K562 (cell line): ENCODE results near the gene ATXN1. TPM values are rescaled to one million over a fixed set of nuclear protein-coding genes. Genes with fewer than 3 reads are reported as not detected.

Experiments
- ATAC-seq: fragments of 200-7000 bp; cut with Tn5 transposase; 3 replicates; pipeline ENCODE4 v1.9.1; 2020; ENCODE audit warnings: moderate library complexity
- BruUV-seq: library from RNA; stranded (reverse); fragments of 400-500 nt; replicated peaks from 2 replicates; lab custom pipeline; 2021; lab: Mats Ljungman, UMichigan
- CTCF ChIA-PET: fragments of 300-600 bp; formaldehyde crosslinking; extraction: SDS; loops from one replicate; lab custom pipeline; 2021; ENCODE audit warnings: low intra/inter-chr PET ratio; lab: Yijun Ruan, JAX
- POLR2A ChIA-PET: fragments of 300-600, 350-650 bp; sonication (Branson Sonifier 250); formaldehyde crosslinking; extraction: SDS; loops from one replicate; lab custom pipeline; 2021; ENCODE audit warnings: antibody characterized with exemption, inconsistent platforms; lab: Yijun Ruan, JAX
- DNase-seq, 4 experiments: peaks; one replicate each; pipeline versions ENCODE4 v3.0.0 to v3.0.0-alpha.2; 2011 to 2018; ENCODE audit warnings: low spot score in 3 of 4, mixed read lengths in 3 of 4; ENCODE audit errors: extremely low read depth in 1 of 4
- FAIRE-seq: peaks from 2 replicates; lab custom pipeline; 2011; peaks lifted over from hg19 to GRCh38; lab: Jason Lieb, UNC
- H2AFZ ChIP-seq: 2 replicates; pipeline ENCODE4 v1.6.0; 2011; ENCODE audit warnings: low read depth, low read length, control low read depth, inconsistent platforms
- H3K27ac ChIP-seq: fragments of 200-600 bp; 3 replicates; pipeline ENCODE4 v1.8.0; 2011; ENCODE audit warnings: low read depth, mild to moderate bottlenecking, control low read depth, inconsistent platforms, low read length, moderate library complexity, mixed read lengths; ENCODE audit errors: extremely low read depth
- H3K27me3 ChIP-seq, 2 experiments: fragments of 300-600 bp in 1 of 2; 2 replicates in 1 of 2; 3 replicates in 1 of 2; pipeline versions ENCODE4 v1.6.0 to v1.8.0; 2011; ENCODE audit warnings: inconsistent platforms in 2 of 2, low read length in 2 of 2, mild to moderate bottlenecking in 1 of 2, mixed read lengths in 1 of 2, moderate library complexity in 1 of 2; ENCODE audit not compliant: control insufficient read depth in 2 of 2, insufficient read depth in 2 of 2
- H3K36me3 ChIP-seq: fragments of 300-600 bp; 3 replicates; pipeline ENCODE4 v1.8.0; 2011; ENCODE audit warnings: mild to moderate bottlenecking, low read length, inconsistent platforms; ENCODE audit not compliant: control insufficient read depth, insufficient read depth
- H3K4me1 ChIP-seq, 2 experiments: fragments of 200-600 bp in 1 of 2; replicated peaks in 1 of 2; 2 replicates in 1 of 2; 3 replicates in 1 of 2; pipeline versions ENCODE4 v1.5.1 to v1.8.0; 2011; ENCODE audit warnings: inconsistent platforms in 2 of 2, low read length in 2 of 2, mild to moderate bottlenecking in 1 of 2, mixed read lengths in 1 of 2, moderate library complexity in 1 of 2; ENCODE audit not compliant: control insufficient read depth in 2 of 2, insufficient read depth in 2 of 2
- H3K4me2 ChIP-seq: 2 replicates; pipeline ENCODE4 v1.6.1; 2011; ENCODE audit warnings: low read length, control low read depth, inconsistent platforms, mixed read lengths; ENCODE audit not compliant: insufficient read depth
- H3K4me3 ChIP-seq: fragments of 200-600 bp; sonication (generic), shearing (Covaris generic); 2 replicates; pipeline ENCODE4 v1.5.1; 2016; ENCODE audit warnings: control low read depth, inconsistent platforms
- H3K79me2 ChIP-seq: fragments of 200-600 bp; 3 replicates; pipeline ENCODE4 v1.8.0; 2011; ENCODE audit warnings: low read length, inconsistent platforms; ENCODE audit not compliant: control insufficient read depth, insufficient read depth
- H3K9ac ChIP-seq, 2 experiments: 2 replicates each; pipeline versions ENCODE4 v1.6.0 to v1.6.1; 2011; ENCODE audit warnings: low read depth in 2 of 2, low read length in 2 of 2, control low read depth in 1 of 2, inconsistent platforms in 1 of 2, mild to moderate bottlenecking in 1 of 2, mixed read lengths in 1 of 2; ENCODE audit not compliant: insufficient read depth in 1 of 2
- H3K9me1 ChIP-seq: one replicate; pipeline ENCODE4 v1.6.0; 2011; ENCODE audit warnings: inconsistent platforms, mild to moderate bottlenecking, low read length, moderate library complexity; ENCODE audit not compliant: control insufficient read depth, insufficient read depth
- H3K9me3 ChIP-seq: replicated peaks from 2 replicates; pipeline ENCODE4 v1.5.1; 2011; ENCODE audit warnings: low read depth, low read length, inconsistent platforms; ENCODE audit not compliant: control insufficient read depth, insufficient read depth
- H4K20me1 ChIP-seq: replicated peaks from 2 replicates; pipeline ENCODE4 v1.6.1; 2011; ENCODE audit warnings: low read length, inconsistent platforms, mixed read lengths; ENCODE audit not compliant: control insufficient read depth, insufficient read depth
- CHD2 ChIP-seq: IDR thresholded peaks from 2 replicates; pipeline ENCODE4 v1.6.1; 2011; ENCODE audit warnings: low read depth, low read length
- GABPA ChIP-seq: fragments of 200-800 bp; sonication (Bioruptor generic); conservative IDR thresholded peaks from 2 replicates; pipeline ENCODE4 v1.6.1; 2016; ENCODE audit warnings: low read depth, missing genetic modification characterization, missing compliant biosample characterization
- HOXB6 ChIP-seq: fragments of 250-450 bp; sonication (Bioruptor Pico); IDR thresholded peaks from 2 replicates; pipeline ENCODE4 v1.5.1; 2022; ENCODE audit warnings: mild to moderate bottlenecking, borderline replicate concordance
- MED1 ChIP-seq: sonication (generic); formaldehyde crosslinking; IDR thresholded peaks from 2 replicates; pipeline ENCODE4 v1.8.1; 2023; ENCODE audit warnings: missing genetic modification reagents, borderline replicate concordance
- NCOR1 ChIP-seq: fragments of 450-650 bp; IDR thresholded peaks from 2 replicates; pipeline ENCODE4 v1.6.1; 2016; ENCODE audit warnings: mild to moderate bottlenecking, moderate library complexity
- POLR2AphosphoS2 ChIP-seq: IDR thresholded peaks from 2 replicates; pipeline ENCODE4 v1.6.1; 2012; ENCODE audit warnings: low read length, improper control_type of control experiment
- TCF7L2 ChIP-seq: fragments of 150-350 bp; IDR thresholded peaks from 2 replicates; pipeline ENCODE4 v1.6.1; 2016; ENCODE audit warnings: low read depth, mild to moderate bottlenecking, low read length, moderate library complexity
- ZNF165 ChIP-seq: fragments of 250-450 bp; sonication (Bioruptor Pico); IDR thresholded peaks from 2 replicates; pipeline ENCODE4 v1.4.0; 2020; ENCODE audit warnings: borderline replicate concordance
- WGBS: fragments of 100-300 bp; shearing (Covaris generic); methylation state at CpG from one replicate; pipeline ENCODE4 v1.1.6; 2016; ENCODE audit warnings: low coverage, mixed read lengths; ENCODE audit not compliant: insufficient coverage; ENCODE audit errors: missing lambda C conversion rate; 5-methylcytosine and 5-hydroxymethylcytosine counted together
- in situ Hi-C: fragments of 300-500 bp; cut with MboI; formaldehyde crosslinking; loops from 4 replicates; pipeline ENCODE4 v1.15.0; 2018; ENCODE audit warnings: inconsistent platforms, mixed read lengths
- intact Hi-C: fragments of 100-400 bp; cut with micrococcal nuclease; formaldehyde crosslinking; loops from 2 replicates; pipeline ENCODE4 v1.14.2; 2022
- polyA plus RNA-seq, 8 experiments: library from polyadenylated mRNA; depleted of rRNA in 4 of 8; stranded (reverse) in 5 of 8; unstranded in 3 of 8; fragments of >200 nt; fragmentation: Nextera tagmentation in 2 of 8; fragmentation: Illumina TruSeq in 1 of 8; extraction: Ambion mirVana in 2 of 8; extraction: Trizol in 1 of 8; gene quantifications; 2 replicates each; pipeline versions ENCODE4 v1.2.1 to v1.2.3, GENCODE V29; 2011 to 2014; ENCODE audit warnings: inconsistent platforms in 1 of 8, missing spikeins in 1 of 8
- total RNA-seq, 7 experiments: library from RNA; depleted of rRNA in 6 of 7; stranded (reverse); fragments of >200 nt in 6 of 7; fragmentation: Illumina TruSeq in 2 of 7; extraction: Trizol in 2 of 7; gene quantifications; 2 replicates each; pipeline versions ENCODE4 v1.2.1 to v1.2.3, GENCODE V29; 2011 to 2021; ENCODE audit warnings: low replicate concordance in 1 of 7
- TF ChIP-seq, protein P1 (sequence below): IDR thresholded peaks from 2 replicates; pipeline ENCODE4 v1.6.1; 2011; ENCODE audit warnings: borderline replicate concordance, low read depth, mild to moderate bottlenecking, moderate library complexity, low read length; ENCODE audit not compliant: insufficient read depth, poor library complexity, severe bottlenecking
- TF ChIP-seq, protein P2 (sequence below): sonication (generic); formaldehyde crosslinking; IDR thresholded peaks from 2 replicates; pipeline ENCODE4 v1.8.0; 2022; ENCODE audit warnings: mild to moderate bottlenecking, missing genetic modification reagents
- TF ChIP-seq, protein P3 (sequence below): sonication (generic); formaldehyde crosslinking; IDR thresholded peaks from 2 replicates; pipeline ENCODE4 v1.5.0; 2020; ENCODE audit warnings: missing genetic modification reagents

ATXN1 gene
- total and polyA plus RNA-seq, 9 of the 15 experiments (the other 6 are each of a cell fraction or from before 2014, with no cell fraction given), result under 0.01 to 1.2 (median 0.58) TPM

DNA sequence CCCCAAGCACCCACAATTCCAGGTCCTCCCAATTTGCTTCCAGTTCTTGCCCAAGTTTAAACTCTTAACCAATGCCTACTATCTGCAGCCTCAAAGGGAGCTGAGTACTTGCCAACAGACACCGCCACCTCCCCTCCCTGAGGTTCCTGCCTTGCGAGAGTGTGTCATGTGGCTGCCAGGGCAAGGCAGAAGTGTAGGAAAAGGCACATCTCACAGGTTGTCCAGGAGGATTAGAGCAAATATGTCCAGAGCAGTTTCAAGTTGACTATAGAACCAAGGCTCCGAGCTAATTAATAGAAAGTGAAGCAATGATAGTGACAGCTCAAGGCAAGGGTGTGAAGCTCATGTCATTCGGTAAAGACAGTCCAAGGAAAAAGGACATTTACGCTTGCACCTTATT lies 127.8 kb downstream of the ATXN1 start:
- POLR2A ChIA-PET, result interaction anchor here (1.4 kb wide), 1 partner anchor 13 kb away, joined by 3 read pairs; no protein-coding TSS in a partner anchor
- ATAC-seq, result no peak
- no peaks in the 10 kb centered on the region for H3K79me2 ChIP-seq
- no peak overlapping the region for H3K9ac ChIP-seq
- no peak for FAIRE-seq
- H3K27me3 ChIP-seq, result peaks cover 2 to 21% of the 10 kb centered on the region in 2 experiments; a peak in 2 of 5 replicates
- H2AFZ ChIP-seq, result no peak overlapping the region
- H3K27ac ChIP-seq, result no peak overlapping the region
- BruUV-seq, result no TSS peak
- no peak for DNase-seq
- CTCF ChIA-PET, result no interaction called here
- in situ Hi-C loops (no loop called here), intact Hi-C loops (no loop called here)
- 0% methylated on average over 5 of the region's 5 CpGs for WGBS
- H3K9me3 ChIP-seq, result no peaks in the 10 kb centered on the region
- no peaks in the 10 kb centered on the region for H3K36me3 ChIP-seq
- TF ChIP-seq, protein P1, sequence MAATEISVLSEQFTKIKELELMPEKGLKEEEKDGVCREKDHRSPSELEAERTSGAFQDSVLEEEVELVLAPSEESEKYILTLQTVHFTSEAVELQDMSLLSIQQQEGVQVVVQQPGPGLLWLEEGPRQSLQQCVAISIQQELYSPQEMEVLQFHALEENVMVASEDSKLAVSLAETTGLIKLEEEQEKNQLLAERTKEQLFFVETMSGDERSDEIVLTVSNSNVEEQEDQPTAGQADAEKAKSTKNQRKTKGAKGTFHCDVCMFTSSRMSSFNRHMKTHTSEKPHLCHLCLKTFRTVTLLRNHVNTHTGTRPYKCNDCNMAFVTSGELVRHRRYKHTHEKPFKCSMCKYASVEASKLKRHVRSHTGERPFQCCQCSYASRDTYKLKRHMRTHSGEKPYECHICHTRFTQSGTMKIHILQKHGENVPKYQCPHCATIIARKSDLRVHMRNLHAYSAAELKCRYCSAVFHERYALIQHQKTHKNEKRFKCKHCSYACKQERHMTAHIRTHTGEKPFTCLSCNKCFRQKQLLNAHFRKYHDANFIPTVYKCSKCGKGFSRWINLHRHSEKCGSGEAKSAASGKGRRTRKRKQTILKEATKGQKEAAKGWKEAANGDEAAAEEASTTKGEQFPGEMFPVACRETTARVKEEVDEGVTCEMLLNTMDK, result no peak
- TF ChIP-seq GABPA (tag) (no peak), ZNF165 (CRISPR knock-in tag) (no peak), CHD2 (no peak), NCOR1 (no peak), MED1 (CRISPR knock-in tag) (no peak), POLR2AphosphoS2 (no peak), TCF7L2 (no peak), HOXB6 (CRISPR knock-in tag) (no peak)
- TF ChIP-seq, protein P2, sequence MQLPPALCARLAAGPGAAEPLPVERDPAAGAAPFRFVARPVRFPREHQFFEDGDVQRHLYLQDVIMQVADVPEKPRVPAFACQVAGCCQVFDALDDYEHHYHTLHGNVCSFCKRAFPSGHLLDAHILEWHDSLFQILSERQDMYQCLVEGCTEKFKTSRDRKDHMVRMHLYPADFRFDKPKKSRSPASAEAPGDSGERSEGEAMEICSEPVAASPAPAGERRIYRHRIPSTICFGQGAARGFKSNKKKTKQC (CRISPR knock-in tag), result no peak
- TF ChIP-seq, protein P3, sequence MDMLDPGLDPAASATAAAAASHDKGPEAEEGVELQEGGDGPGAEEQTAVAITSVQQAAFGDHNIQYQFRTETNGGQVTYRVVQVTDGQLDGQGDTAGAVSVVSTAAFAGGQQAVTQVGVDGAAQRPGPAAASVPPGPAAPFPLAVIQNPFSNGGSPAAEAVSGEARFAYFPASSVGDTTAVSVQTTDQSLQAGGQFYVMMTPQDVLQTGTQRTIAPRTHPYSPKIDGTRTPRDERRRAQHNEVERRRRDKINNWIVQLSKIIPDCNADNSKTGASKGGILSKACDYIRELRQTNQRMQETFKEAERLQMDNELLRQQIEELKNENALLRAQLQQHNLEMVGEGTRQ (CRISPR knock-in tag), result no peak
- 0 out of 2 replicates have a peak, but pooled peaks cover 4% of the 10 kb centered on the region for H4K20me1 ChIP-seq
- no peaks in the 10 kb centered on the region for H3K4me1 ChIP-seq
- H3K9me1 ChIP-seq, result no peaks in the 10 kb centered on the region
- H3K4me2 ChIP-seq, result no peak overlapping the region
- H3K4me3 ChIP-seq, result no peak overlapping the region
